Type B pancreatic cell (in vitro differentiated cells): ENCODE results near the gene MPST. TPM values are rescaled to one million over a fixed set of nuclear protein-coding genes. Genes with fewer than 3 reads are reported as not detected.

Experiments used
- DNase-seq: peaks from one replicate; pipeline ENCODE4 v3.0.0; 2021; ENCODE audit warnings: mixed read lengths; ENCODE audit not compliant: unreplicated experiment; ENCODE audit errors: extremely low spot score
- H3K27ac Mint-ChIP-seq: 2 replicates; pipeline ENCODE4 v1.8.0; 2021; ENCODE audit warnings: mild to moderate bottlenecking, mixed read lengths
- H3K27me3 Mint-ChIP-seq: 2 replicates; pipeline ENCODE4 v1.8.0; 2021; ENCODE audit warnings: mixed read lengths
- H3K36me3 Mint-ChIP-seq: 2 replicates; pipeline ENCODE4 v1.8.0; 2021; ENCODE audit warnings: mixed read lengths
- H3K4me1 Mint-ChIP-seq: one replicate; pipeline ENCODE4 v1.8.0; 2021; ENCODE audit warnings: mixed read lengths; ENCODE audit not compliant: unreplicated experiment
- H3K4me3 Mint-ChIP-seq: 2 replicates; pipeline ENCODE4 v1.8.0; 2021; ENCODE audit warnings: mild to moderate bottlenecking, mixed read lengths
- H3K9me3 Mint-ChIP-seq: 2 replicates; pipeline ENCODE4 v1.8.0; 2021; ENCODE audit warnings: mixed read lengths
- total RNA-seq: library from RNA; stranded (reverse); gene quantifications from 2 replicates; pipeline ENCODE4 v1.2.1, GENCODE V29; 2021; ENCODE audit warnings: low replicate concordance
- TF ChIP-seq, protein P1 (sequence below): fragments of 200-600 bp; sonication (generic); conservative IDR thresholded peaks from 2 replicates; pipeline ENCODE4 v1.5.0; 2021; ENCODE audit warnings: antibody characterized with exemption, mild to moderate bottlenecking

Gene MPST
- total RNA-seq, 1 donor from 2014 or later: 71.3 TPM

DNA sequence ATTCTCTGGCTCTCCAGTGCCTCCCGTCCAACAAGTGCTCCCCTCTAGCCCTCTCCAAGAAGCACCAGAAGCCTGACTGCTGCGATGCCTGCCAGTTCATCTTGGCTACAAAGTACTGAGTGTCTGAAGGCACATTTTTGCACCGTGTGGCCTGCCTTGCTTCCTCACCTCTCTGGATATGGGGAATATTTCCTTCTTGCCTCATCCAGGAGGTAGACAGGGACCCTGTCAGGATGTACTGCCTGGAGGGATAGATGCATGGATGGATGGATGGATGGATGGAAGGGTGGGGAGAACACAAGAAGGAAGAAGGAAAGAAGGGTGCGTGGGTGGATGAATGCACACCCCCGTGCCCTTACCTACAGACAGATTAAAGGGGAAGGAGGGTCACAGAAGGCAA, 59.6 kb downstream of the MPST start:
- no peak overlapping the region for H3K27ac Mint-ChIP-seq
- peaks cover 57% of the 10 kb centered on the region for H3K27me3 Mint-ChIP-seq
- TF ChIP-seq, protein P1, sequence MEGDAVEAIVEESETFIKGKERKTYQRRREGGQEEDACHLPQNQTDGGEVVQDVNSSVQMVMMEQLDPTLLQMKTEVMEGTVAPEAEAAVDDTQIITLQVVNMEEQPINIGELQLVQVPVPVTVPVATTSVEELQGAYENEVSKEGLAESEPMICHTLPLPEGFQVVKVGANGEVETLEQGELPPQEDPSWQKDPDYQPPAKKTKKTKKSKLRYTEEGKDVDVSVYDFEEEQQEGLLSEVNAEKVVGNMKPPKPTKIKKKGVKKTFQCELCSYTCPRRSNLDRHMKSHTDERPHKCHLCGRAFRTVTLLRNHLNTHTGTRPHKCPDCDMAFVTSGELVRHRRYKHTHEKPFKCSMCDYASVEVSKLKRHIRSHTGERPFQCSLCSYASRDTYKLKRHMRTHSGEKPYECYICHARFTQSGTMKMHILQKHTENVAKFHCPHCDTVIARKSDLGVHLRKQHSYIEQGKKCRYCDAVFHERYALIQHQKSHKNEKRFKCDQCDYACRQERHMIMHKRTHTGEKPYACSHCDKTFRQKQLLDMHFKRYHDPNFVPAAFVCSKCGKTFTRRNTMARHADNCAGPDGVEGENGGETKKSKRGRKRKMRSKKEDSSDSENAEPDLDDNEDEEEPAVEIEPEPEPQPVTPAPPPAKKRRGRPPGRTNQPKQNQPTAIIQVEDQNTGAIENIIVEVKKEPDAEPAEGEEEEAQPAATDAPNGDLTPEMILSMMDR: no peak

More for the DNA sequence above, 59.6 kb downstream of the MPST start:
- H3K9me3 Mint-ChIP-seq: no peaks in the 10 kb centered on the region
- no peaks in the 10 kb centered on the region for H3K36me3 Mint-ChIP-seq
- H3K4me1 Mint-ChIP-seq: peaks cover 4% of the 10 kb centered on the region
- DNase-seq: no peak
- no peak overlapping the region for H3K4me3 Mint-ChIP-seq

Other genes starting within 250 kb of the MPST start
- gene IFT27, start 243.6 kb upstream of the MPST start, total RNA-seq: 35.4 and 46.6 TPM in 2 replicates
- gene PVALB, start 202.7 kb upstream of the MPST start, total RNA-seq: 0.75 TPM in 1 of 2 replicates, not detected in the other
- gene NCF4, start 158.7 kb upstream of the MPST start, total RNA-seq: 0.59 TPM in 1 of 2 replicates, not detected in the other
- 0.72 and 1.6 TPM in 2 replicates for gene CSF2RB, start 106.1 kb upstream of the MPST start, total RNA-seq
- gene TST, start 295 bp upstream of the MPST start, total RNA-seq: 30.8 and 34.0 TPM in 2 replicates
- gene KCTD17, start 32.0 kb downstream of the MPST start, total RNA-seq: 11.1 and 53.7 TPM in 2 replicates
- gene TMPRSS6, start 90.0 kb downstream of the MPST start, total RNA-seq: 7.6 and 14.3 TPM in 2 replicates
- gene IL2RB, start 130.2 kb downstream of the MPST start, total RNA-seq: 0.12 and 0.68 TPM in 2 replicates
- 23.2 and 26.2 TPM in 2 replicates for gene C1QTNF6, start 168.5 kb downstream of the MPST start, total RNA-seq
- gene SSTR3, start 192.7 kb downstream of the MPST start, total RNA-seq: 2.4 and 3.4 TPM in 2 replicates
- 0.24 and 1.2 TPM in 2 replicates for gene RAC2, start 224.5 kb downstream of the MPST start, total RNA-seq